Measurements from ENCODE around the gene KRTAP1-4.
"Not testable (repeated sequence)": the region's sequence is repeated elsewhere in the genome, so short reads cannot be mapped to it uniquely, and the experiment has no call there.

The KRTAP1-4 gene

DNA sequence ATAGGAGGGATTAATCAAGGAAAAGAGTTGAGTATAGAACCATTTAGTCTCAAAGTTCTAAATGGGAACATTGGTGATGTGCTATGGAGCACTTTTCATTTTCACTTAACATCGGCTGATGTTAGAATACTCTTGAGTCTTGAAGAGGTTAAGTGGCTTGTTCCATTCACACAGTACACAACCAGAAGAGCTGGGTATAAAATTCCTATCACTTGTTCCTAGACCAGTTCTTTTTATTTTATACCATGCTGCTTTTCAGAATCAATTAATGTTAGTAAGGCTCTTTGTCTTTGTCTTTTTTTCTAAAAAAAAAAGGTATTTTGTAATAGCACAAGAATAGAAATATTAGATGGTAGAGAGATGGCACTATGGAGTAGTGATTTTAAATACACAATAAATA lies 13.0 kb upstream of the KRTAP1-4 start:
- TF ChIP-seq, protein P1, sequence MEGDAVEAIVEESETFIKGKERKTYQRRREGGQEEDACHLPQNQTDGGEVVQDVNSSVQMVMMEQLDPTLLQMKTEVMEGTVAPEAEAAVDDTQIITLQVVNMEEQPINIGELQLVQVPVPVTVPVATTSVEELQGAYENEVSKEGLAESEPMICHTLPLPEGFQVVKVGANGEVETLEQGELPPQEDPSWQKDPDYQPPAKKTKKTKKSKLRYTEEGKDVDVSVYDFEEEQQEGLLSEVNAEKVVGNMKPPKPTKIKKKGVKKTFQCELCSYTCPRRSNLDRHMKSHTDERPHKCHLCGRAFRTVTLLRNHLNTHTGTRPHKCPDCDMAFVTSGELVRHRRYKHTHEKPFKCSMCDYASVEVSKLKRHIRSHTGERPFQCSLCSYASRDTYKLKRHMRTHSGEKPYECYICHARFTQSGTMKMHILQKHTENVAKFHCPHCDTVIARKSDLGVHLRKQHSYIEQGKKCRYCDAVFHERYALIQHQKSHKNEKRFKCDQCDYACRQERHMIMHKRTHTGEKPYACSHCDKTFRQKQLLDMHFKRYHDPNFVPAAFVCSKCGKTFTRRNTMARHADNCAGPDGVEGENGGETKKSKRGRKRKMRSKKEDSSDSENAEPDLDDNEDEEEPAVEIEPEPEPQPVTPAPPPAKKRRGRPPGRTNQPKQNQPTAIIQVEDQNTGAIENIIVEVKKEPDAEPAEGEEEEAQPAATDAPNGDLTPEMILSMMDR (IDR thresholded peaks at IDR 0.05; ENCODE audit: low read depth, low read length, missing control alignments), result no peak
- H3K4me3 ChIP-seq (replicated peaks; ENCODE audit: low read depth, low read length), result no peak overlapping the region
- no peak for DNase-seq (ENCODE audit: extremely low read depth, low read depth)

DNA sequence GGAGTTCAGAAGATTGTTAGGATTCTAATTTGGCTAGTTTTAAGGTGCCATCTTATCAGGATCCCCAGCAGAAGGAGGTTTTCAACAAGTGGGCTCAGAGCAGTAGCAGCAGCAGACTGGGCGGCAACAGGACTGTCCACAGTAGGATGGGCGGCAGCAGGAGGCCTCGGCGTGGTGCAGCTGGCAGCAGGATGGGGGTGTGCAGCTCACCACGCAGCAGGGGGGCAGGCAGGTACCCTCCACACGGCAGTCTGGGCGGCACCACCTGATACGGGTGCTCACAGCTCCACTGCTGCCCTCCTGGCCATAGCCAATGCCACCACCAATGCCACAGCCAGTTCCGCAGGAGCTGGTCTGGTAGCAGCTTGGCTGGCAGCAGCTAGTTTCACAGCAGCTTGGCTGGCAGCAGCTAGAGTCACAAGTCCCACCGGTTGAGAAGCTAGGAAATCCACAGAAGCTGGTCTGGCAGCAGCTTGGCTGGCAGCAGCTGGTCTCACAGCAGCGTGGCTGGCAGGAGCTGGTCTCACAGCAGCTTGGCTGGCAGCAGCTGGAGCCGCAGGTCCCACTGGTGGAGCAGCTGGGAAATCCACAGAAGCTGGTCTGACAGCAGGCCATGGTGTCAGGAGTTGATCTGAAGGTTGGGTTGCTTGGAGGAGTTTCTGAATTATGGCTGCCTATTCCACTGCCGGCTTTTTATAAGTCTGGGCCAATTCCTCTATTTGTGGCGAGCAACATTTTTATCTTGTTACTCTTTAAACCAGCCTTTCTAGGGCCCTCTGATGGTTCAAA lies 11.0 kb upstream of the KRTAP1-4 start, which contains the start of gene KRTAP1-1:
KRTAP1-1 (minus strand) TSS at position 668 of the 789 bp plus-strand sequence; CDS start at position 615, 53 bp downstream.
- DNase-seq (ENCODE audit: extremely low read depth, low read depth); H3K4me3 ChIP-seq (replicated peaks; ENCODE audit: low read depth, low read length): not testable (repeated sequence)

DNA sequence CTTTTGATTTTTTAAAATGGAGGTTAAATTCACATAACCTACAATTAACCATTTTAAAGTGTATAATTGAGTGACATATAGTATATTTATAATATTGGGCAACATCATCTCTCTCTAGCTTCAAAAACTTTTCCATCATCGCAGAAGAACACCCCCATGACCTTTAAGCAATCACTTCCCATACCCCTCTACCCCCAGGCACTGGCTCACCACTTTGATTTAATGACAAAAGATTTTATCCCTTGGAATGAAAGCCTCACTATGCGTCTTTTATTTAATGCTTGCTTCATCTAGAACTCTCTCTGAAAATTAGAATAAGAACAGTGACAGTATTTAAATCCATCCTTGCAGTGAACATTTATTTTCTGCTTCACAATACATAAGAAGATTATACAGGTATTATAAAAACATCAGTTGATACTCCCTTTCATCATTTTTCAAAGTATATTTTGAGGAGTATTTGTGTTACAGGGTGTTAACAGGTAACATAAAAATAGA lies 7.9 kb upstream of the KRTAP1-4 start:
- H3K4me3 ChIP-seq (replicated peaks; ENCODE audit: low read depth, low read length), result no peak overlapping the region
- TF ChIP-seq, protein P1 (IDR thresholded peaks at IDR 0.05; ENCODE audit: low read depth, low read length, missing control alignments), result no peak
- DNase-seq (ENCODE audit: extremely low read depth, low read depth), result no peak

DNA sequence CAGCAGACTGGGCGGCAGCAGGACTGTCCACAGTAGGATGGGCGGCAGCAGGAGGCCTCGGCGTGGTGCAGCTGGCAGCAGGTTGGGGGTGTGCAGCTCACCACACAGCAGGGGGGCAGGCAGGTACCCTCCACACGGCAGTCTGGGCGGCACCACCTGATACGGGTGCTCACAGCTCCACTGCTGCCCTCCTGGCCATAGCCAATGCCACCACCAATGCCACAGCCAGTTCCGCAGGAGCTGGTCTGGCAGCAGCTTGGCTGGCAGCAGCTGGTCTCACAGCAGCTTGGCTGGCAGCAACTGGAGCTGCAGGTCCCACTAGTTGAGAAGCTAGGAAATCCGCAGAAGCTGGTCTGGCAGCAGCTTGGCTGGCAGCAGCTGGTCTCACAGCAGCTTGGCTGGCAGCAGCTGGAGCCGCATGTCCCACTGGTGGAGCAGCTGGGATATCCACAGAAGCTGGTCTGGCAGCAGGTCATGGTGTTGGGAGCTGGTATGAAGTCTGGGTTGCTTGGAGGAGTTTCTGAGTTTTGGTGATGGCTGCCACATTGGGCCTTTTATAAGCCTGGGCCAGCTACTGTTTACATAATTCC lies 4.4 kb upstream of the KRTAP1-4 start, which contains the start of gene KRTAP1-3:
KRTAP1-3 (minus strand) TSS at position 529 of the 590 bp plus-strand sequence; CDS start at position 476, 53 bp downstream.
- not testable (repeated sequence) for DNase-seq (ENCODE audit: extremely low read depth, low read depth); H3K4me3 ChIP-seq (replicated peaks; ENCODE audit: low read depth, low read length)

DNA sequence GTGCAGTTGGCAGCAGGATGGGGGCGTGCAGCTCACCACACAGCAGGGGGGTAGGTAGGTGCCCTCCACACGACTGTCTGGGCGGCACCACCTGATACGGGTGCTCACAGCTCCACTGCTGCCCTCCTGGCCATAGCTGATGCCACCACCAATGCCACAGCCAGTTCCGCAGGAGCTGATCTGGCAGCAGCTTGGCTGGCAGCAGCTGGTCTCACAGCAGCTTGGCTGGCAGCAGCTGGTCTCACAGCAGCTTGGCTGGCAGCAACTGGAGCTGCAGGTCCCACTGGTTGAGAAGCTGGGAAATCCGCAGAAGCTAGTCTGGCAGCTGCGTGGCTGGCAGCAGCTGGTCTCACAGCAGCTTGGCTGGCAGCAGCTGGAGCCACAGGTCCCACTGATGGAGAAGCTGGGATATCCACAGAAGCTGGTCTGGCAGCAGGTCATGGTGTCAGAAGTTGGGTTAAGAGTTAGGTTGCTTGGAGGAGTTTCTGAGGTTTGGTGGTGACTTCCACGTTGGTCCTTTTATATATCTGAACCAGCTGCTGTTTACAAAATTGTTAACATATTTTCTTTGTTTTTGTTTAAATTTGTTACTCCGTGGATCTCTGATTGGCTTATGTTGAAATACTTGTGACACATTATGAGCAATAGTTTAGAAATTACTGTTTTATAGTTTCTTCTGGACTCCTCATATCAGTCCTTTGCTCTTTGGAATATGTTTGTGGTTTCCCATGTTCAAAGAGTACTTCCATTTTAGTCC lies 3.1 kb downstream of the KRTAP1-4 start, which contains the start of gene KRTAP1-5:
KRTAP1-5 (minus strand) TSS at position 494 of the 757 bp plus-strand sequence; CDS start at position 441, 53 bp downstream.
- TF ChIP-seq, protein P1 (IDR thresholded peaks at IDR 0.05; ENCODE audit: low read depth, low read length, missing control alignments), result no peak
- DNase-seq (ENCODE audit: extremely low read depth, low read depth), result peak; percentile 52
- no peak within 1 kb of the TSS for H3K4me3 ChIP-seq (replicated peaks; ENCODE audit: low read depth, low read length)

DNA sequence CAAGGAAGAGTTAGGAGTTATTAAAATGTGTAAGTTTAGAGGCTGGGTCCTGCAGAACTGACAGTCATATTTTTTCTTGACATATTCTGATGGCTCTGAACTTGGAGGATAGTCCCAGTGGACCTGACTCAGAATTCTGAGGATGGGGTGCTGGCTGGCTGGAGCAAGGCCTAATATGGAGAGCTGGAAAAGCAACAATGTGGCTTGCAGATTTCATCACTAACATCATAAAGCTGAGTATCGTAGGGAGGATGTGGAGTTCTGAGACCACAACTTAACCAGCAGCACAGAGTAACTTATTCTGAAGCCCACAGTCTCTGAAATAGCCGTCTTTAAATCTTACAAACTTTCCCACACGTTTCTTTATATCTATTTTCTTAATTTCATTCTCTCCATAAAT lies 5.3 kb downstream of the KRTAP1-4 start:
- no peak overlapping the region for H3K4me3 ChIP-seq (replicated peaks; ENCODE audit: low read depth, low read length)
- no peak for DNase-seq (ENCODE audit: extremely low read depth, low read depth)
- TF ChIP-seq, protein P1 (IDR thresholded peaks at IDR 0.05; ENCODE audit: low read depth, low read length, missing control alignments), result no peak

DNA sequence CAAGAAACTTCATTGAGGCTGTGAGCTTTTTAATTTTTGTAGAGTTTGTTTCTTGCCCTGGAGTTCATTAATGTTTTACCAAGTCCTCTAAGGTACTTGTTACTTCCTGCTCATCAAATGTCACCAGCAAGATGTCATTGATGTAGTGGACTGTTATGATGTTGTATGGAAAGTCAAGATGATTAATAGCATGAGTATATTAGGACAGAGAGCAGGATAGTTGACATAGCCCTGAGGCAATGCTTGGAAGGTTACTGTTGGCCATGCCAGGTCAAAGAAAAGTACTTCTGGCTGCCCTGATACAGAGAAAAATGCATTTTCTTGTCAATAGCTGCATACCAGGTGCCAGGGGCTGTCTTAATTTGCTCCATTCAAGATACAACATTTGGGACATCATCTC lies 9.7 kb downstream of the KRTAP1-4 start:
- no peak for DNase-seq (ENCODE audit: extremely low read depth, low read depth)

More for the DNA sequence above, 9.7 kb downstream of the KRTAP1-4 start:
- H3K4me3 ChIP-seq (replicated peaks; ENCODE audit: low read depth, low read length), result no peak overlapping the region
- TF ChIP-seq, protein P1 (IDR thresholded peaks at IDR 0.05; ENCODE audit: low read depth, low read length, missing control alignments), result no peak

Data from HFF-Myc (cell line).